ENCODE data around the gene PPP1R3A. TPM values are rescaled to one million over a fixed set of nuclear protein-coding genes. Genes with fewer than 3 reads are reported as not detected.

Gene PPP1R3A
- polyA plus RNA-seq, 1 donor from 2014 or later: 1.6 TPM

DNA sequence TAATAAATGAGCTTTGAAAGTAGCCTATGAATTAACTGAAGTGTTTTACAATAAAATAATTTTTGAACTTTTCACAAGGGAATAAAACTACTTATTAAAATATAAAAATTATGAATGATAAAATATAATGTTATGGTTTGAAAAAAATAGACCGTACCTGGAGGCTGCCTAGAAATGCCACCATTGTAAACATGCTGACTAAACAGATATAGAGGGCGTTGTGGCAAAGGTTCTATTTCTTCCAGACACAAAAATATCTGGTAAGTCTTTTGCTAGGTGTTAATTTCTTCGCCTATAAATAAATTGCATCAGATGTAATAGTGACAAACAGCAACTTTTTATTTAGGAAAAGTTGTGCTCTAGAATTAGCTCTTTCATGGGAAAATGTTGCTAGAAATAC, 11.2 kb downstream of the PPP1R3A start:
- Histone ChIP-seq H3K4me2 (ENCODE audit: low read length) (no peak overlapping the region), H3K36me3 (ENCODE audit: insufficient read depth, low read length) (no peaks in the 10 kb centered on the region), H3K9me3 (ENCODE audit: low read length) (no peaks in the 10 kb centered on the region), H3K27ac (ENCODE audit: low read length) (no peak overlapping the region), H3K27me3 (ENCODE audit: insufficient read depth, low read depth, low read length) (no peaks in the 10 kb centered on the region), H3K9me2 (ENCODE audit: insufficient read depth, low read length) (no peaks in the 10 kb centered on the region), H2AFZ (ENCODE audit: low read depth, low read length) (no peak overlapping the region), H3K79me2 (replicated peaks; ENCODE audit: insufficient read depth, low read length) (no peaks in the 10 kb centered on the region), H3K4me3 (ENCODE audit: low read length) (no peak overlapping the region), H3F3A (ENCODE audit: insufficient read depth, low read length, poor library complexity, severe bottlenecking) (no peaks in the 10 kb centered on the region), H4K20me1 (ENCODE audit: insufficient read depth) (no peaks in the 10 kb centered on the region), H3K9ac (ENCODE audit: low read length) (no peak overlapping the region)
- no peak for TF ChIP-seq MXI1 (conservative IDR thresholded peaks at IDR 0.05; ENCODE audit: poor library complexity, severe bottlenecking)
- no peak for TF ChIP-seq POLR2AphosphoS5 (IDR thresholded peaks at IDR 0.05)
- TF ChIP-seq EZH2 (IDR thresholded peaks at IDR 0.05; ENCODE audit: borderline replicate concordance, insufficient read depth, low read length, poor library complexity, severe bottlenecking): no peak
- TF ChIP-seq SMC3 (conservative IDR thresholded peaks at IDR 0.05; ENCODE audit: poor library complexity): no peak
- TF ChIP-seq REST (IDR thresholded peaks at IDR 0.05; ENCODE audit: borderline replicate concordance): no peak
- no peak for TF ChIP-seq RAD21 (conservative IDR thresholded peaks at IDR 0.05)
- TF ChIP-seq EP300 (conservative IDR thresholded peaks at IDR 0.05; ENCODE audit: poor library complexity, severe bottlenecking): no peak
- no peak for TF ChIP-seq CTCF (IDR thresholded peaks at IDR 0.05; ENCODE audit: poor library complexity, severe bottlenecking)
- no peak for TF ChIP-seq TAF1 (IDR thresholded peaks at IDR 0.05; ENCODE audit: low read depth)

GRCh38 chr7:113904521-113904920, 14.3 kb downstream of the PPP1R3A start:
- TF ChIP-seq POLR2AphosphoS5 (IDR thresholded peaks at IDR 0.05): no peak
- no peak for TF ChIP-seq SMC3 (conservative IDR thresholded peaks at IDR 0.05; ENCODE audit: poor library complexity)
- no peak for TF ChIP-seq TAF1 (IDR thresholded peaks at IDR 0.05; ENCODE audit: low read depth)
- TF ChIP-seq MXI1 (conservative IDR thresholded peaks at IDR 0.05; ENCODE audit: poor library complexity, severe bottlenecking): no peak
- no peak for TF ChIP-seq EZH2 (IDR thresholded peaks at IDR 0.05; ENCODE audit: borderline replicate concordance, insufficient read depth, low read length, poor library complexity, severe bottlenecking)
- no peak for TF ChIP-seq EP300 (conservative IDR thresholded peaks at IDR 0.05; ENCODE audit: poor library complexity, severe bottlenecking)
- no peak for TF ChIP-seq REST (IDR thresholded peaks at IDR 0.05; ENCODE audit: borderline replicate concordance)
- TF ChIP-seq CTCF (IDR thresholded peaks at IDR 0.05; ENCODE audit: poor library complexity, severe bottlenecking): no peak
- TF ChIP-seq RAD21 (conservative IDR thresholded peaks at IDR 0.05): no peak
- H3K9ac ChIP-seq (ENCODE audit: low read length): no peak overlapping the region
- H3K9me3 ChIP-seq (ENCODE audit: low read length): no peaks in the 10 kb centered on the region
- no peaks in the 10 kb centered on the region for H3K27me3 ChIP-seq (ENCODE audit: insufficient read depth, low read depth, low read length)
- no peaks in the 10 kb centered on the region for H3K36me3 ChIP-seq (ENCODE audit: insufficient read depth, low read length)
- H3K4me3 ChIP-seq (ENCODE audit: low read length): no peak overlapping the region
- no peaks in the 10 kb centered on the region for H3F3A ChIP-seq (ENCODE audit: insufficient read depth, low read length, poor library complexity, severe bottlenecking)
- no peaks in the 10 kb centered on the region for H3K9me2 ChIP-seq (ENCODE audit: insufficient read depth, low read length)
- H4K20me1 ChIP-seq (ENCODE audit: insufficient read depth): no peaks in the 10 kb centered on the region
- H2AFZ ChIP-seq (ENCODE audit: low read depth, low read length): no peak overlapping the region
- no peak overlapping the region for H3K27ac ChIP-seq (ENCODE audit: low read length)
- no peak overlapping the region for H3K4me2 ChIP-seq (ENCODE audit: low read length)
- no peaks in the 10 kb centered on the region for H3K79me2 ChIP-seq (replicated peaks; ENCODE audit: insufficient read depth, low read length)
